AG08396 (cell line): ENCODE measurements around the gene CPTP.

Source experiments
- DNase-seq: peaks from one replicate; pipeline ENCODE4 v3.0.0; 2012; ENCODE audit warnings: low spot score, mixed read lengths

Gene CPTP

DNA sequence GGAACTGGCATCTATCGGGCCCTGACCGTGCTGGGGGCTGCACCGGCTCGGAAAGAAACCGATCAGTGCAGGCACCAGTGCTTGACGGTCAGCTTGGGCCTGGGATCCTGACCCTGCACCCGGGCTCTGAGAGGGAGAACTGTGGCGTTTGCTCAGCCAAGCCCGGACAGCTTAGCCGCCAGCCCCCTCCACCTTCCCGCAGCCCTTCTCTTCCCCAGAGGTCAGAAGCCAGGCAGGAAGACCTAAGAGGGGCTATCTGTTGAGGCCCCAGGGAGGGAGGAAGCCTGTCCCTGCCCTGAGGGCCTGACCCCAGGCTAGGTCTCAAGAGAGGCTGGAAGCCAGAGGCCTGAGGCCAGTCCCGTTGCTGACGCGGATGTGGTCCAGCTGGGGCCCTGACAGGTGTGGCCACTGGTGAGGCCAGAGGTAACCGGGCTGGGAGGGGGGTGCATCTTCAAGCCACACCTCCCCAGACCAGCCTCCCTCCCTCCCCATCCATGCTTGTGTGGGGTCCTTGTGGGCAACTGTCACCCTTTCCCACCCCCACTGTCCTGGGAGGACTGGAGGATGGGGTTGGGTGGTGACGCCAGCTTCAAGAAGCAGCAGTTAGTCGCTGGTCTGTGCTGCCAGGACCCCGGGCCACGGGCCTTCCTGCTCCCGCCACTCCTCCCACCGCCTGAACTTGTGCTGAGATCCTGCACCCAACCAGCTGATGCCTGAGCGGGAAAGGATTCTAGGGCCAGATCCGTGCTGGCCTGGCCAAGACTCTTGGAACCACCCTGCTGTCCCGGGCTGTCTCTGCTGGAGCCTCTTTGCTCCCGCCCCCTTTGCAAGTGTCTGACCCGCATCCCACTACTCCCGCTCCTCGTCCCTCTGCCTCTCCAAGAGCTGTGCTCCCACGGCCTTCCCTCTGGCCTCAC, 27.2 kb downstream of the CPTP start:
- DNase-seq, result peak; percentile 53

DNA sequence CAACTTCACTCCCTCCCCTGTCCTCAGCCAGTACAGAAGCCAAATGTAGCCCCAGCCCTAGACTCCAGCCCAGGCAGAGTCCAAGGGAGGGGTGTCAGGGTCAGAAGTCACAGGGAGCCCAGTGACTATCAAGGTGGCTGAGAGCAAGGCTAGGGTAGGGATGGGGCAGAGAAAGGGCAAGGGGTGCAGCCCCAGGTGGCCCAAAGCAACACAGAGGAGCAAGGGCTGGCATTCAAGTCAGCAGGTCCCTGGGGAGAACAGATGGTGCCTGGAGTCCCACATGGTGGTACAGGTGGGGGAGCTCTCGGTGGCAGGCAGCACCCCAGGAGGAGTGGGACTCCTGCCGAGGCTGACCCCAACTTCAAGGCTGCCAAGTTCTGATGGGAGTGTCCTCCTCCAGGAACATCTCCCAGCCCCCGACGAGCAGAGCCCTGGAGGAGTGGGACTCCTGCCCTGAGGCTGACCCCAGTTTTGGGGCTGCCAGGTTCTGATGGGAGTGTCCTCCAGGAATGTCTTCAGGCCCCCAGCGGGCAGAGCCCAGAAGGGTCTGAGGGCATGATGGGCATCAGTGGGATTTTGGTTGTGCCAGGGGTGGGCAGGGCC, 28.3 kb downstream of the CPTP start:
- no peak for DNase-seq

DNA sequence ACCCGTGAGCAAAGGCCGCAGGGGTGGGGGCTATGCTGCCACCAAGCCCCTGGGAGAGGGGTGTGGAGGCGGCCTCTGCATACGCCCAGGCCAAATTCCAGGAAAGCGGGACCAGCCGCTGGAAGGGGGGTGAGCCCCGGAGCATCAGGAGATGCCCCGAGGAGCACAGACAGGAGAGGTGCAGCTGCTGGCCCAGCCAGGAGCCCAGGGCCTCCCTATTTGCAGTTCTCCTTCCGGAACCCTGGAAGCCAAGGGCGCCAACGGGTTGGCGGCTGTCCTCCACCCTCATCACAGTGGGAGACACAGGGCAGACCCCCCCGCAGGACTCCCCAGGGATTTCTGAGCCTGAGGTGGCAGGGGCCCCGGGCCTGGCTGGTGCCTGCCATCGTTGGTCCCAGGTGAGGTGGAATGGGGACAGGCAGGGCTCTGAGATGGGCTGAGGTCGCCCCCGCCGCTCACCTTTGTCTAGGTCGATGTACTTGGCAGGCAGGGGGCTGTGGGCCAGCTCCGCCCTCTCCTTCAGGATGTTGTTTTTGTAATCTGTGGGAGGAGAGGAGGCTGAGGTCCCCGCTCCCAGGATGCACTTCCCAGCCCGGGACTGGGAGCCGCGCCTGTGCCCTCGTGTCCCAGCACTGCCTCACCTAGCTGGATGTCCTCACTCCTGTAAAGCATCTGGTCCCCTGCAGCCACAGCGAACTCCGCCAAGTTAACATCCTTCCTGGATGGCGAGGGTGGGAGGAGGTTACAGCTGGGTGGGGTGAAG, 29.0 kb downstream of the CPTP start:
- no peak for DNase-seq

DNA sequence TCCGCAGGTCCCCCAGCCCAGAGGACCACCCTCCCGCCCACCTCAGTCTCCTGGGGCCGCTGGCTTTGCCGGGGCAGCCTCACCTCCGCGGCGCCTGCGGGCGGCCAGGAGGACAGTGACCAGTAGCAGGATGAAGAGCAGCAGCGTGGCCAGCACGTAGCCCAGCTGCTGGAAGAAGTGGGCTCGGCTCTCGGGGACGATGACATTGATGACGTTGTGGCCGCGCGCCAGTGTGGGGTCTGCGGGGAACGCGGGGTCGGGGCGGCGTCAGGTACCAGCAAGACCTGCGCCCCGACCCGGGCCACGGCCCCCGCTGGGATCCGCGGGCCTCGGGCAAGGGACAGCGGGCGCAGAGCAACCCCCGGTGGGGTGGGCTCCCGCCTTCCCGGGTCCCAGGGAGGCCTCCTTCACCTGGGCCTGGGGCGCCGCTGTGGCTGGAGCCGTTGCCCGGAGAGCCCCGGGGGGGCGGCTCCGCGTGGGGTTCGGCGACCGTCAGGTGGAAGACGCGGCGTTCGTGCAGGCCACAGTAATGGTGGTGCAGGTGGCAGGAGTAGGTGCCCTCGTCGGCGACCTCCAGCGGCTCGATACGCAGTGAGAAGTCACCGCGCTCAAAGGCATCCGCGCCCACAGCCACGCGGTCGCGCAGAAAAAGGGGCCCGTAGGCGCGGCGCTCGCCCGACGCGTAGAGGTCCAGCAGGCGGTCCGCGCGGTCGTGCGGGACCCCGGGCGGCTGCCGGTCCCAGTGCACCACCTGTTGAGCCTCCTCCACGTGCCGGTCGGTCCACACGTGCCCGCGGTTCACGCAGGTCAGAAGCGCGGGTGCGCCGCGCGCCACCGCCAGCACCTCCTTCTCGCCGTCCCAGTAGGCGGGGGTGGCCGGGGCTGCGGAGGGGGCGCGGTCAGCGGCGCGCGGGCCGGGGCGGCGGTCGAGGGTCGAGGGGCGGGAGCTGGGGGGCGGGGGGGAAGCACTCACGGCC, 30.0 kb downstream of the CPTP start:
- no peak for DNase-seq

DNA sequence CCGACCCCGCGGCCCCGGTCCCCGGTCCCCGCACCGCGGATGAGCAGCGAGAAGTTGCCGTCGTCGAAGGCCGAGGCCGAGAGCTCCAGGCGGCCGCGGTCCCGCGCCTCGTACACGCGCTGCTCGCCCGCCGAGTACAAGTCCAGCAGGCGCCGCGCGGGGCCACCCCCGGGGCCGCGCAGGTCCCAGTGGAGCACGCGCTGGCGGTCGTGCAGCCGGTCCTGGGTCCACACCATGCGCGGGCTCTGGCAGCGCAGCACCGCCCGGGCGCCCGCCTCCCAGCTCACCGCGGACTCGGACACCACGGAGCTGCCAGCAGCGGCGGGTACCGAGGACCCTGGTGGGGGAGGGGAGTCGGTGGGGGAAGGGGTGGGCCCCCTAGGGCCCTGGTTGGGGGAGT, 30.8 kb downstream of the CPTP start:
- peak; percentile 59 for DNase-seq

DNA sequence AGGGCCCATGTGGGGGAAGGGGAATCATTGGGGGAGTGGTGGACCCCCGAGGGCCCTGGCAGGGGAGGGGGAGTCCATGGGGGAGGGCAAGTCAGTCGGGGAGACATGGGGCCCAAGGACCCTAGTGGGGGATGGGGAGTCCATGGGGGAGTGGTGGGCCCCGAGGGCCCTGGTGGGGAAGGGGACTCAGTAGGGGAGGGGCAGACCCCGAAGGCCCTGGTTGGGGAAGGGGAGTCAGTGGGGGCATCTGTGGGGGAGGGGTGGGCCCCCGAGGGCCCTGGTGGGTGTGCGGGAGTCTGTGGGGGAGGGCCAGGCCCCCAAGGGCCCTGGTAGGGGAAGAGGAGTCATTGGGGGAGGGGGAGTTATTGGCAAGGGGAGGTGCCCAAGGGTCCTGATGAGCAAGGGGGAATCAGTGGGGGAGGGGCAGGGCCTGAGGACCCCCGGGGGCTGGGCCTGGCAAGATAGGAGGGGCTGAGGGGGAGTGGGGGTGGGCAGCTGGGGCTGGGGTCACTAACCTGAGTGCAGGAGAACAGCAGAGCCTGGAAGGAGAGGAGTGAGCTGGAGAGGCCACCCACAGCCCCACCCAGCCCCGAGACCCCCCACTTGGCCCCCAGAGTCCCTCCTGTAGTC, 31.7 kb downstream of the CPTP start:
- DNase-seq, result no peak

DNA sequence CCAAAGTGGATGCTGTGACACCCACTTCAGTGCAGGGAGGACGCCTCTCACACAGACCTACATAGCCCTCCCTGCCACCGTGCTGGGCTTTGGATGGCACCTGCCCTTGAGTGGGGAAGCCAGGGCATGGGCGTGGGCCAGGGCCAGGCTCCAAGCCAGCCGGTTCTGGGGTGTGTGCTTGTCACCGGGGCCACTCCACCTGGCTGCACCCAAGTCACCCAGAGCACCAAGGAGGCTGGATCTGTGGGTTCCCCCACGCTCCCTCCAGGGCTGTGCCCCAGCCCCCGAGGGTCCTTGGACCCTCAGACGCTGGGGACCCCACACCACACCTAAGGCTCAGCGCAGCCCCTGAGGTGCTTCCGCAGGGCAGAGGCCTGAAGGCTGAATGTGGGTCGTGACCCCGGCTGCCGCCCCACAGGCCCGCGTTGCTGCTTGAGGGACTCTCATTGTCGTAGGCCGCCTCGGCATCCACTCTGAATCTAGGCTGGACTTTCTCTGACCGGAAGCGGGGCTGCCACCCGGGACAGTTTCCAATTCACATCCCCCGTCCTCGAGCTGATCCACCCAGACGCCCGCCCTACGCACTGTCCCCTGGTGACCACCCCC, 32.3 kb downstream of the CPTP start:
- DNase-seq, result no peak

DNA sequence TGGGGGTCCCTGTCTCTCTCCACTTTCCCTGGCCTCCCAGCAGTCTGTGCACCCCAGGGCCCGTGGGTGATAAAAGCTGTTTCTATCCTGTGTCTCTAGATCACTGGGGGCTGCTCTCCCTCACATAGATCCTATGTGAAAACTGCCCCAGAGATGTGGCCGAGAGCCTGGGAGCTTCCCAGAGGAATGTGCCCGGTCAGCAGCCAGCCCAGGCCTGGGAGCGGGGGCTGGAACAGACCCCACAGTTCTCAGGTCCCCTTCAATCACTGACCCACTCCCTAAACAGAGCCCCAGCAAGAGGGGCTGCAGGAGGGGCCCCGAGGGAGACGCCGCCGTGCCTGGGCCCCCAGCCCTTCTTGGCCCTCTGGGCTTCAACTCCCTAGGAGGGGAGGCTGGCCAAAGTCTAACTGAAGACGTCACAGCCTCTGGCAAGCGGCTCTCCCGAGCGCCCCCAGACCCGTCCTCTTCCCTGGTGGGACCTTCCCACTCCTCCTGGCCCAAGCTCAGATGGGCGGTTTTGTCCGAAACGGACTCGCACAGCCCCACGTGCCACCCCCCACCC, 33.4 kb downstream of the CPTP start:
- no peak for DNase-seq

DNA sequence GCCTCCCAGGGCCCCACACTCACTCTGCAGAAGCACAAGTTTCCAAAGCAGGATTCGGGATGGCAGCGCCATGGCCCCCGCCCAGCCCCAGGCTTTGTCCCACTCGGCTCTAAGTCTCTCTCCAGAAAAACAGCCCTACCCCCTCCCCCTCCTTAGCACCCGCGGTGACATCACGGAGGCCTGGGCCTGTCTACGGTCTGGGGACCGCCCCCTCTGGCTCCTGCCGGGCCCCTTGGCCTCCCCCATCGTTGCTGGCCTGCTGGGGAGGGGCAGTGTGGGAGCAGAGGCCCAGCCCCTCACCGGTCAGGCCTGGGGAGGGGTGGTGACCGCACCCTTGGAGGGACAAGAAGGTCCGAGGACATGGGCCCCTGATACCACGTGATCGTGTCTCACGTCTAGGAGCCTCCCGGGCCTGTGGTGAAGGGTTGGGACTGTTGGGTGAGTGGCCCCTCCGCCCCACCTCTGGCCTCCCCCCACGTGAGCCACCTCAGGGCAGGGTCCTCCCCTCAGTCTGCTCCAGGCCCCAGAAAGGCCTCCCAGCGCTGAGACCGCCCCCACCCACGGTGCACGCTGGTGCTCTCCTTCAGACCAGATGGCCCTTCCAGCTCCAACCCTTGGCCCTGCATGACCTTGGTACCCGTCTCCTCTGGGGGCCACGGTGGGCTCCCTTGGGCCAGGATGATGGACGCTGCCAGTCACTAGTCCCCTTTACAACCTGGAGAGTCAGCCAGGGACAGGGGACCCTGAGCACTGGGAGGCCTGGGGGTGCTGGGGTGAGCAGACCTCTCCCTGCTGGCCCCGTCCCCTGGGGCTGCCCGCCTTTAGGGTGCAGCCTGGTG, 34.0 kb downstream of the CPTP start, which contains the start of gene MXRA8:
Gene MXRA8, minus strand, starts transcription at position 123 of the 839 bp plus-strand sequence. Its CDS starts 51 bp downstream, at position 72.
- DNase-seq, result peak; percentile 90

DNA sequence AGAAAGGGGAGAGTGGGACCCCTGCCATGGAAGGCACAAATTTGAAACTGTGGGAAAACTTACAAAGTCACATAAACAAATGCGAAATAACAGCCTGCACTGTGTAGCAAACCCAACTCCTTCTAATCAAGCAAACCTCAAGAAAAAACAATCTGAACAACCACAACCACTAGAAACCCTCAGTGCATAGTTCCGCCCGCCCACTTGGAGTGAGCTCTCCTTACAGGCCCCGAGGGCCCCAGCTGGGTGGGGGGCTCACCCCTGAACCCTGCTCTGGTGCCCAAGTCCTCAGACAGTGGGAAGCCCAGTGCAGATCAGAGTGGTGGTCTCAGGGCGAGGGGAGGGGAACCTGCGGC, 34.7 kb downstream of the CPTP start:
- DNase-seq, result peak; percentile 72

DNA sequence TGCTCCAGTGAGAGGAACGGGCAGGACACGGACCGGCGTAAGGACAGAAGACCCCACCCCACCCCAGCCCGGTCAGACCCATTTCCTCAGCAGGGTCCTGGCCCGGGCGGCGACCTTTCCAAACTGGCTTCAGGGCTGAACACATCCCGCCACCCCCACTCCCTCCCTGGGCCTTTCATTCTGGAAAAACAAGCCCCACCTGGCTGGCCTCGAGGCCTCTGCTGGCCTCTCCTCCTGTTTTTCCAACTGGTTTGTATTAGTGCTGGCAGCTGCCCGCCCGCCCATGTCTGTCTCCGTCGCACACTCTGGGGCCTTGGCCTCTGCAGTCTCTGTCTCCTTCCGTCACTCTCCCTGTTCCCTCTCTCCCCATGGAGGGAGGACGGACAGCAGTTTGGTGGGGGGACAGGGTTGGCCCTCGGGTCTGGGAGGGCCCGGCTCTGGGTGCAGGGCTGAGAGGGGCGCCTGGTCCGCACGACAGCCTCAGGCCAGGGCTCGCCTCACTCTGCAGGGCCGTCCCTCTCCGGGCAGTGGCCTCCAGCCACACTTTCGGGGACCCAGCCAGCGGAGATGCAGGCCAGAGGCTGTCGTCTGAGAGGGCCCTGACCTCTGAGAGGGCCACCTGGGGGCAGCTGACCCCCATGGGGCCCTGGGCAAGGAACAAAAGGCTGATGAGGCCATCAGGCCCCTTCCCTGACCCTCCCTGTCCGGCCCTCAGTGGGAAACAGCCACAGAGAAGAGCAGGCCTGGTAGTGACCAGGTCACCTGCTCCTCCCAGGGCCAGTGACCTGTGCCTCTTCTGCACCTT, 35.3 kb downstream of the CPTP start:
- DNase-seq, result no peak

DNA sequence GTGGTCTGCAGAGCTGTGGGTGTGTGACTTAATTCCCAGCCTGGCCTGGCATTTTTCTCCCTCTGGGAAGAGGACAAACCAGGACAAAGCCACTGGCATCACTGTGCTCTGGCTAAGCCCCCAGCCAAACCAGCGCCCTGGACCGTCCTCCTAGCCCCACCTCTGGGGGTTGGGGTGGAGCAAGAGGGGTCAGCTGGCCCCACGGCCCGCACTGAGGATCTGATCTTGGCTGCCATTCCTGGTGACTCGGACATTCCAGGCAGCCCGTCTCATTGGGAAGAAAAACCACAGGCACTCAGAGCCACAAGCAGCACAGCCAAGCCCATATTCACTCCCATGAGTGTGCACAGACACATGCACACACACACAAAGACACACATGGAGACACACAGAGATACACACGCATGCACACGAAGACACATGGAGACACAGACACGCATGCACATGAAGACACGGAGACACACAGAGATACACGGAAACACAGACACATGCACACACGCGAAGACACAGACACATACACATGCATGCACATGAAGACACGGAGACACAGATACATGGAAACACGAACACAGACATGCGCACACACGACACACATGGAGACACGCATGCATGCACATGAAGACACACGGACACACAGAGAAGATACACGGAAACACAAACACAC, 36.0 kb downstream of the CPTP start:
- peak; percentile 95 for DNase-seq

DNA sequence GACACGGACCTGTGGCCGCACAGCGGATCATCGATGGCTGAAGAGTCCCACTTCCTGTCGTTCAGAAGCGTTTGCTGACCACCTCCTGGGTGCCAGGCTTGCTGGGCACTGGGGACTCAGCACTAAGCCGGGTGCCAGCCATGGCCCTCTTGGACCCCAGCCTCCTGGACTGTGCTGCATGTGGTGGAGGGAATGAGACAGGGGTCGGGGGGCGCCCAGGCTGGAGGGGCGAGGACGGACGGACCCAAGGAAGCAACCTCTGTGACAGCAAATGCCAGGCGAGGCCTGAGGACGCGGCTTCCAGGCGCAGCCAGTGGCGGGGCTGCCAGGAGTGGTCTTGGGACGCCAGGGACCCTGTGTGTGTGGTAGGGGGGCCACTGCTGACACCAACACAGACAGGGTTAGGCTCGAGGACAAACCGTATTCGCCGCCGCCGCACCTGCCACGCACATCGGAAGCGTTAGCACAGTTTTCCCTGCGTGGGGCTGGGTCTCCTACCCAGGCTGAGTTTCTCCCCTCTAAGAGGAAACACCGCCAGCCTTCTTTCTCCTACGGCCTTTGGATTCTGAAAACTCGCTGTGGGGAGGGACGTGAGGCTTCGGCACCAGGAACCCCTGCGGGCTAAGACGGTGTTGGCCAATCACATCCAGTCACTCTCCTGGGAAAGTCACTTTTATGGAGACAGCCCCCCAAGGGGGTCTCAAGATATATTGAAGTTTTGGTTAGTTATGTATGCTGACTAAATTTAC, 36.8 kb downstream of the CPTP start:
- no peak for DNase-seq

DNA sequence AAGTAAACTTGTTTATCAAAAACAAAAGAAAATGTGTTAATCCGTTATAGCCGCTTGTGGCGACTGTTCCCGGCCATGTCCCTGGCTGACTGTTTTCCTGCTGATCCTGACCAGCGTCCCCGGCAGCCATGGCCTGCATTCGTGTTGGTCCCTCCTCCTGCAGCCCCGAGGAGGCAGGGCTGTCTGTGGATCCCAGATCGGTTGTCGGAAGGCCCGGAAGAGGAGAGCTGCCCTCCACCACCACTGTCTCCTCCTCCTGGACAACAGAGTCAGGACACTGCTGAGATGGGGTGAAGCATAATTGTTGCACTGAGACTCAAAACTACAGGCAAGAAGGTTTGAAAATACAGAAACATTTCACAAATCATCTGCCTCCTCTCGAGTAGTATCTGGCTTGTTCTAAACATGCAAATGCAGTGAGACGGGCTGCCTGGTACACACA, 37.4 kb downstream of the CPTP start:
- peak; percentile 82 for DNase-seq

DNA sequence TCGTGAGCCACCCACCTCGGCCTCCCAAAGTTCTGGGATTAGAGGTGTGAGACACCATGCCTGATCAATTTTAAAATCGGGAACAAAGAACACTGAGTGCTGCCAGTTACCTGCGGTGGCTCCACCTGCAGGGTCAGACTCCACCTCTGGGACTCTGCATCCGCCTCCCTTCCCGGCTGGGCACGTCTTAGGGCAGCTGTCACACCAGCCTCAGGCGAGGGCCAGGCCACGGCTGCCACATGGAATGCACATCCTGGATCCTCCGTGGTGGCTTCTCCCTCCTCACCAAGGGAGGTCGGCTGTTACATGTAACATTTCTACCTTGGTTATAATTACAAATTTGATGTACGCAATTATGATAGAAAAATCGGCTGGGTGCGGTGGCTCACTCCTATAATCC, 39.7 kb downstream of the CPTP start:
- DNase-seq, result no peak

DNA sequence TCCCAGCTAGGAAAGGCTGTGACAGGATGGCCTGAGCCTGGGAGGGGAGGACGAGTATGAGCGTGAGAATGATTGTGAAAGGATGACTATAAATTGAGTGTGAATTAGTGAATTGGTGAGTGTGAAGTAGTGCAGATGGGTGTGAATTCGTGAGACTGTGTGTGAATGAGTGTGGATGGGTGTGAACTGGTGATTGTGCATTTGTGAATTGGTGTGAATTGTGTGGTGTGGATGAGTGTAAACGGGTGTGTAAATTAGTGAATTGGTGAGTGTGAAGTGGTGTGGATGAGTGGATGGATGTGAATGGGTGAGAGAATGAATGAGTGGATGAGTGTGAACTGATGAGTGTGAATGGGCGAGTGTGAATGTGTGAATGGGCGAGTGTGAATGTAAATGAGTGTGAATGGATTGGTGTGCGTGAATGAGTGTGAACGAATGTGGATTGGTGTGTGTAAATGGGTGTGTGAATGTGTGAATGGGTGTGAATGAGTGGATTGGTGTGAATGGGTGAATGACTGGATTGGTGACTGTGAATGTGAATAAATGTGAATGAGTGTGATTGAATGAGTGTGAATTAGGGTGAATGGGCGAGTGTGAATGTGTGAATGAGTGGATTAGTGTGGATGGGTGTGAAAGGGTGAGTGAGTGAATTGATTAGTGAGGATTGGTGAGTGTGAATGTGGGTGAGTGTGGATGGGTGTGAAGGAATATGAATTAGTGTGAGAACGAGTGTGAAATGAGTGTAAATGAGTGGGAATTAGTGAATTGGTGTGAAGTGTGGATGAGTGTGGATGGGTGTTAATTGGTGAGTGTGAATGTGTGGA, 41.5 kb downstream of the CPTP start:
- no peak for DNase-seq
